Activated CD4-positive, alpha-beta T cell treated with anti-CD3 and anti-CD28 coated beads, Interleukin-2, amount 10 ng/mL, durations not matched to agents 24 days and 14 days (primary cell): ENCODE measurements around the gene SLC22A23. TPM values are rescaled to one million over a fixed set of nuclear protein-coding genes. Genes with fewer than 3 reads are reported as not detected.

ENCODE experiments used
- DNase-seq: peaks from one replicate; pipeline ENCODE4 v3.0.0; 2022
- H3K27ac Mint-ChIP-seq: one replicate; pipeline ENCODE4 v1.8.0; 2022; ENCODE audit warnings: mild to moderate bottlenecking, mixed read lengths
- H3K27me3 Mint-ChIP-seq: one replicate; pipeline ENCODE4 v1.8.0; 2022; ENCODE audit warnings: mixed read lengths
- H3K36me3 Mint-ChIP-seq: one replicate; pipeline ENCODE4 v1.8.0; 2022; ENCODE audit warnings: low read depth, mild to moderate bottlenecking, mixed read lengths
- H3K4me1 Mint-ChIP-seq: one replicate; pipeline ENCODE4 v1.8.0; 2021; ENCODE audit warnings: mixed read lengths
- H3K4me3 Mint-ChIP-seq: one replicate; pipeline ENCODE4 v1.8.0; 2022; ENCODE audit warnings: mild to moderate bottlenecking, moderate library complexity, mixed read lengths
- H3K9me3 Mint-ChIP-seq: one replicate; pipeline ENCODE4 v1.8.0; 2021; ENCODE audit warnings: mixed read lengths
- intact Hi-C: fragments of 100-400 bp; cut with micrococcal nuclease; formaldehyde crosslinking; loops from one replicate; pipeline ENCODE4 v1.15.1; 2023
- total RNA-seq: library from RNA; stranded (reverse); gene quantifications from 2 replicates; pipeline ENCODE4 v1.2.3, GENCODE V29; 2022

The SLC22A23 gene
- total RNA-seq, 1 donor from 2014 or later: 0.12 TPM

GRCh38 chr6:3303795-3304411, 152.9 kb downstream of the SLC22A23 start:
- H3K4me3 Mint-ChIP-seq: no peak overlapping the region
- peaks cover 8% of the 10 kb centered on the region for H3K27me3 Mint-ChIP-seq
- H3K27ac Mint-ChIP-seq: no peak overlapping the region
- intact Hi-C loops: no loop called here
- no peak for DNase-seq
- no peaks in the 10 kb centered on the region for H3K4me1 Mint-ChIP-seq
- H3K9me3 Mint-ChIP-seq: peaks cover 4% of the 10 kb centered on the region
- H3K36me3 Mint-ChIP-seq: no peaks in the 10 kb centered on the region

- no peaks in the 10 kb centered on the region for H3K4me1 Mint-ChIP-seq
- H3K27ac Mint-ChIP-seq: no peak overlapping the region
- intact Hi-C loops: no loop called here
- no peak for DNase-seq
- no peak overlapping the region for H3K4me3 Mint-ChIP-seq
- H3K9me3 Mint-ChIP-seq: peaks cover 4% of the 10 kb centered on the region
- peaks cover 8% of the 10 kb centered on the region for H3K27me3 Mint-ChIP-seq
- no peaks in the 10 kb centered on the region for H3K36me3 Mint-ChIP-seq
Measured at GRCh38 chr6:3301506-3301905, 155.3 kb downstream of the SLC22A23 start.

GRCh38 chr6:3299221-3299620, 157.6 kb downstream of the SLC22A23 start:
- no peaks in the 10 kb centered on the region for H3K9me3 Mint-ChIP-seq
- H3K27me3 Mint-ChIP-seq: peaks cover 8% of the 10 kb centered on the region
- H3K4me3 Mint-ChIP-seq: no peak overlapping the region
- no peak overlapping the region for H3K27ac Mint-ChIP-seq
- H3K4me1 Mint-ChIP-seq: no peaks in the 10 kb centered on the region
- DNase-seq: no peak
- intact Hi-C loops: no loop called here
- H3K36me3 Mint-ChIP-seq: no peaks in the 10 kb centered on the region

GRCh38 chr6:3297909-3298308, 158.9 kb downstream of the SLC22A23 start:
- peaks cover 6% of the 10 kb centered on the region for H3K27me3 Mint-ChIP-seq
- DNase-seq: no peak
- intact Hi-C loops: no loop called here
- H3K4me3 Mint-ChIP-seq: no peak overlapping the region
- H3K9me3 Mint-ChIP-seq: no peaks in the 10 kb centered on the region
- H3K4me1 Mint-ChIP-seq: no peaks in the 10 kb centered on the region
- no peaks in the 10 kb centered on the region for H3K36me3 Mint-ChIP-seq
- no peak overlapping the region for H3K27ac Mint-ChIP-seq

GRCh38 chr6:3297006-3297405, 159.8 kb downstream of the SLC22A23 start:
- Mint-ChIP-seq H3K9me3 (no peaks in the 10 kb centered on the region), H3K4me3 (no peak overlapping the region)

GRCh38 chr6:3296537-3296936, 160.3 kb downstream of the SLC22A23 start:
- H3K27me3 Mint-ChIP-seq: peaks cover 3% of the 10 kb centered on the region
- intact Hi-C loops: no loop called here
- DNase-seq: no peak
- H3K36me3 Mint-ChIP-seq: no peaks in the 10 kb centered on the region
- H3K4me1 Mint-ChIP-seq: no peaks in the 10 kb centered on the region
- H3K27ac Mint-ChIP-seq: no peak overlapping the region
- no peak overlapping the region for H3K4me3 Mint-ChIP-seq
- no peaks in the 10 kb centered on the region for H3K9me3 Mint-ChIP-seq

More at GRCh38 chr6:3297006-3297405, 159.8 kb downstream of the SLC22A23 start:
- no peak for DNase-seq
- intact Hi-C loops: no loop called here
- Mint-ChIP-seq H3K27me3 (peaks cover 4% of the 10 kb centered on the region), H3K36me3 (no peaks in the 10 kb centered on the region), H3K4me1 (no peaks in the 10 kb centered on the region), H3K27ac (no peak overlapping the region)

- DNase-seq: no peak
- Mint-ChIP-seq H3K9me3 (no peaks in the 10 kb centered on the region), H3K27me3 (peaks cover 1% of the 10 kb centered on the region), H3K4me1 (no peaks in the 10 kb centered on the region), H3K4me3 (no peak overlapping the region), H3K36me3 (no peaks in the 10 kb centered on the region), H3K27ac (no peak overlapping the region)
- intact Hi-C loops: no loop called here
Measured at GRCh38 chr6:3296078-3296477, 160.8 kb downstream of the SLC22A23 start.

- H3K4me1 Mint-ChIP-seq: no peaks in the 10 kb centered on the region
- H3K27ac Mint-ChIP-seq: no peak overlapping the region
- intact Hi-C loops: no loop called here
- H3K36me3 Mint-ChIP-seq: no peaks in the 10 kb centered on the region
- H3K9me3 Mint-ChIP-seq: no peaks in the 10 kb centered on the region
- H3K4me3 Mint-ChIP-seq: no peak overlapping the region
- DNase-seq: no peak
- H3K27me3 Mint-ChIP-seq: no peaks in the 10 kb centered on the region
Measured at GRCh38 chr6:3294921-3295871, 161.7 kb downstream of the SLC22A23 start.

- Mint-ChIP-seq H3K27me3 (no peaks in the 10 kb centered on the region), H3K4me1 (no peaks in the 10 kb centered on the region), H3K36me3 (no peaks in the 10 kb centered on the region), H3K27ac (no peak overlapping the region), H3K4me3 (no peak overlapping the region), H3K9me3 (no peaks in the 10 kb centered on the region)
- DNase-seq: no peak
- intact Hi-C loops: no loop called here
Measured at GRCh38 chr6:3294396-3294795, 162.5 kb downstream of the SLC22A23 start.

- Mint-ChIP-seq H3K9me3 (no peaks in the 10 kb centered on the region), H3K4me1 (no peaks in the 10 kb centered on the region), H3K27me3 (no peaks in the 10 kb centered on the region), H3K4me3 (no peak overlapping the region), H3K36me3 (no peaks in the 10 kb centered on the region), H3K27ac (no peak overlapping the region)
- intact Hi-C loops: no loop called here
- DNase-seq: no peak
Measured at GRCh38 chr6:3293271-3294155, 163.3 kb downstream of the SLC22A23 start.

GRCh38 chr6:3292431-3293197, 164.2 kb downstream of the SLC22A23 start:
- no peaks in the 10 kb centered on the region for H3K36me3 Mint-ChIP-seq
- no peaks in the 10 kb centered on the region for H3K9me3 Mint-ChIP-seq
- no peak for DNase-seq
- no peaks in the 10 kb centered on the region for H3K4me1 Mint-ChIP-seq
- no peaks in the 10 kb centered on the region for H3K27me3 Mint-ChIP-seq
- intact Hi-C loops: no loop called here
- H3K4me3 Mint-ChIP-seq: no peak overlapping the region
- no peak overlapping the region for H3K27ac Mint-ChIP-seq

- DNase-seq: no peak
- H3K36me3 Mint-ChIP-seq: peaks cover under 1% of the 10 kb centered on the region
Measured at GRCh38 chr6:3291987-3292386, 164.9 kb downstream of the SLC22A23 start.

GRCh38 chr6:3291346-3291745, 165.5 kb downstream of the SLC22A23 start:
- intact Hi-C loops: no loop called here
- Mint-ChIP-seq H3K4me1 (no peaks in the 10 kb centered on the region), H3K36me3 (peaks cover 2% of the 10 kb centered on the region), H3K9me3 (no peaks in the 10 kb centered on the region), H3K27me3 (no peaks in the 10 kb centered on the region), H3K4me3 (no peak overlapping the region), H3K27ac (no peak overlapping the region)
- DNase-seq: no peak

More at GRCh38 chr6:3291987-3292386, 164.9 kb downstream of the SLC22A23 start:
- intact Hi-C loops: no loop called here
- Mint-ChIP-seq H3K4me3 (no peak overlapping the region), H3K27me3 (no peaks in the 10 kb centered on the region), H3K9me3 (no peaks in the 10 kb centered on the region), H3K27ac (no peak overlapping the region), H3K4me1 (no peaks in the 10 kb centered on the region)
